Activated CD8-positive, alpha-beta memory T cell treated with anti-CD3 and anti-CD28 coated beads, Interleukin-2, amount 50 U/mL, for 1 hour (primary cell): ENCODE results near the gene FBXO36.
A peak's percentile ranks its signal among the peaks of the same experiment; 100 is the strongest.
"Not testable (repeated sequence)": the region's sequence is repeated elsewhere in the genome, so short reads cannot be mapped to it uniquely, and the experiment has no call there.

ENCODE experiments used
- DNase-seq: peaks from one replicate; pipeline ENCODE4 v3.0.0-alpha.2; 2020; ENCODE audit errors: extremely low read depth

Gene FBXO36

GRCh38 chr2:229910832-229911412 is 11.4 kb upstream of the FBXO36 start:
- DNase-seq, result no peak

GRCh38 chr2:229914171-229914570 is 8.1 kb upstream of the FBXO36 start:
- DNase-seq, result no peak

- no peak for DNase-seq
Observed at GRCh38 chr2:229917793-229918192, 4.5 kb upstream of the FBXO36 start.

GRCh38 chr2:229920011-229920641 is 2.2 kb upstream of the FBXO36 start:
- DNase-seq, result no peak

GRCh38 chr2:229921101-229921891 is 1.0 kb upstream of the FBXO36 start:
- peak; percentile 53 for DNase-seq

GRCh38 chr2:229921892-229922448 is 333 bp upstream of the FBXO36 start, which contains the start of gene TRIP12:
TSS of gene TRIP12 (minus strand) at chr2:229922009. CDS start at chr2:229880079, 41,930 bp downstream.
- DNase-seq, result peak; percentile 78

- DNase-seq, result not testable (repeated sequence)
Observed at GRCh38 chr2:229924541-229924940, 2.2 kb downstream of the FBXO36 start.

GRCh38 chr2:229925201-229925600 is 2.9 kb downstream of the FBXO36 start:
- no peak for DNase-seq

- no peak for DNase-seq
Observed at GRCh38 chr2:229927817-229928321, 5.6 kb downstream of the FBXO36 start.

- DNase-seq, result no peak
Observed at GRCh38 chr2:229930656-229931055, 8.4 kb downstream of the FBXO36 start.

- DNase-seq, result no peak
Observed at GRCh38 chr2:229931241-229931640, 8.9 kb downstream of the FBXO36 start.

GRCh38 chr2:229937537-229937936 is 15.2 kb downstream of the FBXO36 start:
- no peak for DNase-seq

- no peak for DNase-seq
Observed at GRCh38 chr2:229942671-229943070, 20.4 kb downstream of the FBXO36 start.

GRCh38 chr2:229943171-229943570 is 20.9 kb downstream of the FBXO36 start:
- no peak for DNase-seq

GRCh38 chr2:229943770-229944449 is 21.6 kb downstream of the FBXO36 start:
- no peak for DNase-seq

GRCh38 chr2:229945975-229946374 is 23.7 kb downstream of the FBXO36 start:
- DNase-seq, result no peak

- no peak for DNase-seq
Observed at GRCh38 chr2:229947544-229947943, 25.2 kb downstream of the FBXO36 start.

- DNase-seq, result no peak
Observed at GRCh38 chr2:229952256-229952835, 30.0 kb downstream of the FBXO36 start.

- no peak for DNase-seq
Observed at GRCh38 chr2:229955663-229956062, 33.4 kb downstream of the FBXO36 start.

- DNase-seq, result no peak
Observed at GRCh38 chr2:229956491-229956890, 34.2 kb downstream of the FBXO36 start.

GRCh38 chr2:229963596-229963995 is 41.3 kb downstream of the FBXO36 start:
- not testable (repeated sequence) for DNase-seq
